GM19438 (cell line): ENCODE results near the gene NDUFAF3.
A peak's percentile ranks its signal among the peaks of the same experiment; 100 is the strongest.
"Not testable (repeated sequence)": the region's sequence is repeated elsewhere in the genome, so short reads cannot be mapped to it uniquely, and the experiment has no call there.

Source experiments
- ATAC-seq: cut with Tn5 transposase; IDR thresholded peaks from one replicate; pipeline ENCODE4 v1.9.1; 2021; ENCODE audit warnings: low read depth; ENCODE audit not compliant: unreplicated experiment

NDUFAF3 gene

DNA sequence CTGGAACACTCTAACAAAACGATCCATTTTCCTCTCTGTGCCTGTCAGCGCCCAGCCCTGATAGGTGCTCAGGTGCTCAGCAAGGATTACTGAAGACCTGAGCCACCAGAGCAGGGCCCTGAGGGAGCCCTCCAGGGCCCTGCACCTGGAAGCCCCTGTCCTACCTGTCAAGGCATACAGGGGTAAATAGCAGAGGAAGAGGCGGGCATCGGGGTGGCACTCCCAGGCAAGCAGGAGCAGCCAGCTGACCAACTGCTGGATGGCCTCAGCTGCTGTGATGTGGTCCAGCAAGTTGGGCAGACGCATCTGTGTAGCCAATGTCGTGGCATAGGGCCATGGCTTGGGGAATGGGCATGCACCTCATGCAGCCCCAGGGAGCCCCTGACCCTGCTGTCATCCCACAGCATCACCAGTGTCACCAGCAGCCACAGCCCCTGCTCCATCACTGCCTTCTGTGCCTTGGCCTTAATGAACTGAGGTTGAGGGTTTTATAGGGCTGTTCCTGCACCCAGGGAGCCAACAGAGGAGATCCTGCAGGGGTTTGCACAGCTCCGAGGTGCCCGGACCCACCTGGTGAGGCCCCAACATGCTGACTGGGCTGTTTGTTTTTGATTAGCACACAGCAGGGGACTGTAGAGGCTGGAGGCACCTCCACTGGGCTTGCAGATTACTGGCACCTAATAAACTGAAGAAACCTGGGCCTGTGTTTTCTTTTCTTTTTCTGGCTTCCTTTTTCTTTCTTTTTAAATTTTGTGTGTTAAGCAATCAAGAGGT, 22.6 kb upstream of the NDUFAF3 start:
- ATAC-seq: no peak

GRCh38 chr3:49001155-49001554, 20.8 kb upstream of the NDUFAF3 start:
- ATAC-seq: no peak

- no peak for ATAC-seq
Observed at GRCh38 chr3:49004352-49005302, 17.3 kb upstream of the NDUFAF3 start.

GRCh38 chr3:49005303-49005680, 16.6 kb upstream of the NDUFAF3 start:
- no peak for ATAC-seq

- ATAC-seq: no peak
Observed at GRCh38 chr3:49005998-49006397, 15.9 kb upstream of the NDUFAF3 start.

DNA sequence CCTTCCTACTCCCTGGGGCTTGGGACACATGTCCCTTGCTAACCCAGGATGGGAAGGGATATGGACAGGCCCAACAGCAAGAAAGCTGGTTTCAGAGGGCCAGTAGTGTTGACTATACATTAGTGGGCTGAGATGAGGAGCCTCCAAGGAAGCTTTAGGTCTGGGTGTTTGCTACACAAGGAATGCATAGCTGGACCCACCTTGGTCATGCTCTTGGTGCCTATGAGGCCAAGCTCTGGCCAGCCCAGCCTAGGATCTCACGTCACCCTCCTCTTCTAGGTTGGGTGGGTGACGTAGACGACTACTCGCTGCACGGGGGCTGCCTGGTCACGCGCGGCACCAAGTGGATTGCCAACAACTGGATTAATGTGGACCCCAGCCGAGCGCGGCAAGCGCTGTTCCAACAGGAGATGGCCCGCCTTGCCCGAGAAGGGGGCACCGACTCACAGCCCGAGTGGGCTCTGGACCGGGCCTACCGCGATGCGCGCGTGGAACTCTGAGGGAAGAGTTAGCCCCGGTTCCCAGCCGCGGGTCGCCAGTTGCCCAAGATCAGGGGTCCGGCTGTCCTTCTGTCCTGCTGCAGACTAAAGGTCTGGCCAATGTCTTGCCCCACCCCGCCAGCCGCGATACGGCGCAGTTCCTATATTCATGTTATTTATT, 15.4 kb upstream of the NDUFAF3 start:
- no peak for ATAC-seq

DNA sequence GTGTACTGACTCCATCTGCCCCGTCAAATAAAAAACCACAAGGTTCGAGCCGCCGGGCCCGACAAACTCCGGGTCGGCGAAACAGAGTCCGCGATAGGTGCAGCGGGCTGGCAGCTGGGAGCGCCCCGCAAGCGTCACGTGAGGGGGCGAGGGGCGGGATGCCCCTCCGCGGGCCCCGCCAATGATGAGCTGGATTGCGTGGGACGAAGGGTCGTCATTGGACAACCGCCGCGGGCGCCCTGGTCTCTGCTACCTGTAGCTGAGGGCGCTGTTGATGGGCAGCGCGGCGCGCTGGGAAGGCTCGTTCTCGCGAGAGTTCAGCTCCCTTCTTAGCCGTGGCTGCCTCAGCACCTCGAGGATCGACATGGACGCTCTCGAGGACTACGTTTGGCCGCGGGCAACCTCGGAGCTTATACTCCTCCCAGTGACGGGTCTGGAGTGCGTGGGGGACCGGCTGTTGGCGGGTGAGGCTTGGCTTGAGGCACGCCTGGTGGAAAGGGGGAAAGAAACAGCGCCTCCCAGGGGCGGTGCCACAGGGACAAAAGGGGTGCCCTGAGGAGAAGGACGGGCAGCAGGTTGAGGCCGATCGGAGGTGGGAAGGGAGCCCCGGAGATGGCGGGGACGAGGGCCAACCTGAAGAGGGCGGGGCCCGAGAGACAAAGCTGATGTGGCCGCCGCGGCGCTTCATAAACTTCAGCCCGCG, 14.7 kb upstream of the NDUFAF3 start, which contains the start of gene WDR6:
Gene WDR6 (plus strand): TSS at position 324 of the 703 bp plus-strand sequence. CDS start 41 bp downstream, at position 365.
- ATAC-seq: peak; percentile 89

- peak; percentile 42 for ATAC-seq
Observed at GRCh38 chr3:49007771-49008528, 14.0 kb upstream of the NDUFAF3 start.

GRCh38 chr3:49008627-49009026, 13.3 kb upstream of the NDUFAF3 start:
- ATAC-seq: not testable (repeated sequence)

DNA sequence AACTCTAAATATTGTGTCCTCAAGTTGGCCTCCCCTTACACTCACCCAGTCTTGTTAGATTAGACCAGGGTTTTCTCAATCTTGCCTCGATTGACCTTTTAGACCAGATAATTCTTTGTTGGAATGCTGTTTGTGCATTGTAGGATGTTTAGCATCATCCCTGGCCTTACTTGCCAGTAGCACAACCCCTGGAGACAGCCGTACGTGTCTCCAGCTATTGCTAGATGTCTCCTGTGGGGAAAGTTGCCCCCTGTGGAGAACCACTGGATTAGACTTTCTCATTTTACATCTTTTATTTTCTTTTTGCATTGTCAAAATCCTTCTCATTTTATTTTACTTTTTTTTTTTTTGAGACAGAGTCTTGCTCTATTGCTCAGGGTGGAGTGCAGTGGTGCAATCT, 12.5 kb upstream of the NDUFAF3 start:
- ATAC-seq: no peak

DNA sequence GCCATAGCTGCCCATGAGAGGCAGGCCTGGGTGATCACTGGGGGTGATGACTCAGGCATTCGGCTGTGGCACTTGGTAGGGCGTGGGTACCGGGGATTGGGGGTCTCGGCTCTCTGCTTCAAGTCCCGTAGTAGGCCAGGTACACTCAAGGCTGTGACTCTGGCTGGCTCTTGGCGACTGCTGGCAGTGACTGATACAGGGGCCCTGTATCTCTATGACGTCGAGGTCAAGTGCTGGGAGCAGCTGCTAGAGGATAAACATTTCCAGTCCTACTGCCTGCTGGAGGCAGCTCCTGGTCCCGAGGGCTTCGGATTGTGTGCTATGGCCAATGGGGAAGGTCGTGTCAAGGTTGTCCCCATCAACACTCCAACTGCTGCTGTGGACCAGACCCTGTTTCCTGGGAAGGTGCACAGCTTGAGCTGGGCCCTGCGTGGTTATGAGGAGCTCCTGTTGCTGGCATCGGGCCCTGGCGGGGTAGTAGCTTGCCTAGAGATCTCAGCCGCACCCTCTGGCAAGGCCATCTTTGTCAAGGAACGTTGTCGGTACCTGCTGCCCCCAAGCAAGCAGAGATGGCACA, 9.4 kb upstream of the NDUFAF3 start:
- ATAC-seq: no peak

GRCh38 chr3:49013113-49013737, 8.7 kb upstream of the NDUFAF3 start:
- ATAC-seq: no peak

- no peak for ATAC-seq
Observed at GRCh38 chr3:49013738-49014660, 7.9 kb upstream of the NDUFAF3 start.

- ATAC-seq: no peak
Observed at GRCh38 chr3:49015072-49015471, 6.8 kb upstream of the NDUFAF3 start.

GRCh38 chr3:49015765-49016164, 6.2 kb upstream of the NDUFAF3 start:
- ATAC-seq: no peak

- ATAC-seq: no peak
Observed at GRCh38 chr3:49016414-49017228, 5.3 kb upstream of the NDUFAF3 start.
